Stimulated activated CD4-positive, alpha-beta T cell treated with anti-CD3 and anti-CD28 coated beads, TNF-alpha, amount 100 ng/mL, for 1 hour (primary cell): ENCODE results near the gene PMPCB.
A peak's percentile ranks its signal among the peaks of the same experiment; 100 is the strongest.

Experiments
- DNase-seq, 3 donors: peaks; one replicate each; pipeline ENCODE4 v3.0.0-alpha.2; 2020; ENCODE audit warnings: low read depth in 3 of 3, low spot score in 1 of 3

Gene PMPCB

GRCh38 chr7:103325744-103326143, 28.5 kb downstream of the PMPCB start:
- DNase-seq, result no peak

- DNase-seq, result no peak
Observed at GRCh38 chr7:103336761-103337160, 39.5 kb downstream of the PMPCB start.

GRCh38 chr7:103338864-103339263, 41.6 kb downstream of the PMPCB start:
- DNase-seq, result no peak

GRCh38 chr7:103341466-103341865, 44.2 kb downstream of the PMPCB start:
- no peak for DNase-seq

GRCh38 chr7:103343332-103343731, 46.1 kb downstream of the PMPCB start:
- DNase-seq, result no peak

- DNase-seq, result peak in 1 of 3 donors; percentile 21
Observed at GRCh38 chr7:103343758-103344452, 46.7 kb downstream of the PMPCB start.

GRCh38 chr7:103344453-103345149, 47.4 kb downstream of the PMPCB start, which contains the start of gene DNAJC2:
TSS of gene DNAJC2 (minus strand) at chr7:103344767. CDS start at chr7:103344622, 145 bp downstream.
- peak; percentile 55 to 65 (median 65) for DNase-seq

GRCh38 chr7:103346396-103346795, 49.2 kb downstream of the PMPCB start:
- DNase-seq, result no peak

GRCh38 chr7:103347507-103348267, 50.5 kb downstream of the PMPCB start, which contains the start of gene PSMC2:
TSS of gene PSMC2 (plus strand) at chr7:103347643. CDS start at chr7:103347712, 69 bp downstream.
- DNase-seq, result peak; percentile 58 to 68 (median 67)

GRCh38 chr7:103348452-103348851, 51.2 kb downstream of the PMPCB start:
- no peak for DNase-seq

GRCh38 chr7:103348959-103349358, 51.7 kb downstream of the PMPCB start:
- DNase-seq, result no peak

- DNase-seq, result no peak
Observed at GRCh38 chr7:103349805-103350204, 52.6 kb downstream of the PMPCB start.
